Measurements from ENCODE around the gene AKR1D1.

DNA sequence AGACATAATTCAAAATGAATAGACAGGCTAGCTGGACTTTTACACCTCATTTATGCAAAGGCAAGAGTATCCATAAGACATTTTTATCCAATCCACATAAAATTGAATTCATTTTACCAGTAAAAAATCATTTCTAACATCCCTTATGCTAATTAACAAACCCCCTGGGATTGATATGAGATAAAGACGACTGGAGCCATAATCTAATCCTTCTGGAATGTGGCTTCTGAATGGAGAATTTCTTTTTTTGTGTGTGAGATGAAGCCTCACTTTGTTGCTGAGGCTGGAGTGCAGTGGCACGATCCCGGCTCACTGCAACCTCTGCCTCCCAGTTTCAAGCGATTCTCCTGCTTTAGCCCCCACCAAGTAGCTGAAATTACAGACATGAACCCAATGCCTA is 90.4 kb downstream of the AKR1D1 start:
- TF ChIP-seq, protein P1, sequence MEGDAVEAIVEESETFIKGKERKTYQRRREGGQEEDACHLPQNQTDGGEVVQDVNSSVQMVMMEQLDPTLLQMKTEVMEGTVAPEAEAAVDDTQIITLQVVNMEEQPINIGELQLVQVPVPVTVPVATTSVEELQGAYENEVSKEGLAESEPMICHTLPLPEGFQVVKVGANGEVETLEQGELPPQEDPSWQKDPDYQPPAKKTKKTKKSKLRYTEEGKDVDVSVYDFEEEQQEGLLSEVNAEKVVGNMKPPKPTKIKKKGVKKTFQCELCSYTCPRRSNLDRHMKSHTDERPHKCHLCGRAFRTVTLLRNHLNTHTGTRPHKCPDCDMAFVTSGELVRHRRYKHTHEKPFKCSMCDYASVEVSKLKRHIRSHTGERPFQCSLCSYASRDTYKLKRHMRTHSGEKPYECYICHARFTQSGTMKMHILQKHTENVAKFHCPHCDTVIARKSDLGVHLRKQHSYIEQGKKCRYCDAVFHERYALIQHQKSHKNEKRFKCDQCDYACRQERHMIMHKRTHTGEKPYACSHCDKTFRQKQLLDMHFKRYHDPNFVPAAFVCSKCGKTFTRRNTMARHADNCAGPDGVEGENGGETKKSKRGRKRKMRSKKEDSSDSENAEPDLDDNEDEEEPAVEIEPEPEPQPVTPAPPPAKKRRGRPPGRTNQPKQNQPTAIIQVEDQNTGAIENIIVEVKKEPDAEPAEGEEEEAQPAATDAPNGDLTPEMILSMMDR (tag by site-specific recombination; IDR thresholded peaks at IDR 0.05), result no peak
- TF ChIP-seq, protein P2, sequence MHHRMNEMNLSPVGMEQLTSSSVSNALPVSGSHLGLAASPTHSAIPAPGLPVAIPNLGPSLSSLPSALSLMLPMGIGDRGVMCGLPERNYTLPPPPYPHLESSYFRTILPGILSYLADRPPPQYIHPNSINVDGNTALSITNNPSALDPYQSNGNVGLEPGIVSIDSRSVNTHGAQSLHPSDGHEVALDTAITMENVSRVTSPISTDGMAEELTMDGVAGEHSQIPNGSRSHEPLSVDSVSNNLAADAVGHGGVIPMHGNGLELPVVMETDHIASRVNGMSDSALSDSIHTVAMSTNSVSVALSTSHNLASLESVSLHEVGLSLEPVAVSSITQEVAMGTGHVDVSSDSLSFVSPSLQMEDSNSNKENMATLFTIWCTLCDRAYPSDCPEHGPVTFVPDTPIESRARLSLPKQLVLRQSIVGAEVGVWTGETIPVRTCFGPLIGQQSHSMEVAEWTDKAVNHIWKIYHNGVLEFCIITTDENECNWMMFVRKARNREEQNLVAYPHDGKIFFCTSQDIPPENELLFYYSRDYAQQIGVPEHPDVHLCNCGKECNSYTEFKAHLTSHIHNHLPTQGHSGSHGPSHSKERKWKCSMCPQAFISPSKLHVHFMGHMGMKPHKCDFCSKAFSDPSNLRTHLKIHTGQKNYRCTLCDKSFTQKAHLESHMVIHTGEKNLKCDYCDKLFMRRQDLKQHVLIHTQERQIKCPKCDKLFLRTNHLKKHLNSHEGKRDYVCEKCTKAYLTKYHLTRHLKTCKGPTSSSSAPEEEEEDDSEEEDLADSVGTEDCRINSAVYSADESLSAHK (tag by site-specific recombination; IDR thresholded peaks at IDR 0.05), result no peak
- TF ChIP-seq YY1 (tag by site-specific recombination; IDR thresholded peaks at IDR 0.05) (no peak), FEZF1 (tag by site-specific recombination; IDR thresholded peaks at IDR 0.05) (no peak), ZBTB1 (tag by site-specific recombination; IDR thresholded peaks at IDR 0.05) (no peak), ZBTB17 (tag by site-specific recombination; IDR thresholded peaks at IDR 0.05) (no peak), ZNF311 (tag by site-specific recombination; IDR thresholded peaks at IDR 0.05; ENCODE audit: borderline replicate concordance) (no peak), ZNF24 (tag by site-specific recombination; IDR thresholded peaks at IDR 0.05) (no peak), ZNF510 (tag by site-specific recombination; IDR thresholded peaks at IDR 0.05; ENCODE audit: insufficient replicate concordance) (no peak)
- TF ChIP-seq, protein P3, sequence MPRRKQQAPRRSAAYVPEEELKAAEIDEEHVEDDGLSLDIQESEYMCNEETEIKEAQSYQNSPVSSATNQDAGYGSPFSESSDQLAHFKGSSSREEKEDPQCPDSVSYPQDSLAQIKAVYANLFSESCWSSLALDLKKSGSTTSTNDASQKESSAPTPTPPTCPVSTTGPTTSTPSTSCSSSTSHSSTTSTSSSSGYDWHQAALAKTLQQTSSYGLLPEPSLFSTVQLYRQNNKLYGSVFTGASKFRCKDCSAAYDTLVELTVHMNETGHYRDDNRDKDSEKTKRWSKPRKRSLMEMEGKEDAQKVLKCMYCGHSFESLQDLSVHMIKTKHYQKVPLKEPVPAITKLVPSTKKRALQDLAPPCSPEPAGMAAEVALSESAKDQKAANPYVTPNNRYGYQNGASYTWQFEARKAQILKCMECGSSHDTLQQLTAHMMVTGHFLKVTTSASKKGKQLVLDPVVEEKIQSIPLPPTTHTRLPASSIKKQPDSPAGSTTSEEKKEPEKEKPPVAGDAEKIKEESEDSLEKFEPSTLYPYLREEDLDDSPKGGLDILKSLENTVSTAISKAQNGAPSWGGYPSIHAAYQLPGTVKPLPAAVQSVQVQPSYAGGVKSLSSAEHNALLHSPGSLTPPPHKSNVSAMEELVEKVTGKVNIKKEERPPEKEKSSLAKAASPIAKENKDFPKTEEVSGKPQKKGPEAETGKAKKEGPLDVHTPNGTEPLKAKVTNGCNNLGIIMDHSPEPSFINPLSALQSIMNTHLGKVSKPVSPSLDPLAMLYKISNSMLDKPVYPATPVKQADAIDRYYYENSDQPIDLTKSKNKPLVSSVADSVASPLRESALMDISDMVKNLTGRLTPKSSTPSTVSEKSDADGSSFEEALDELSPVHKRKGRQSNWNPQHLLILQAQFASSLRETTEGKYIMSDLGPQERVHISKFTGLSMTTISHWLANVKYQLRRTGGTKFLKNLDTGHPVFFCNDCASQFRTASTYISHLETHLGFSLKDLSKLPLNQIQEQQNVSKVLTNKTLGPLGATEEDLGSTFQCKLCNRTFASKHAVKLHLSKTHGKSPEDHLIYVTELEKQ (tag by site-specific recombination; IDR thresholded peaks at IDR 0.05; ENCODE audit: borderline replicate concordance), result no peak
- TF ChIP-seq, protein P4, sequence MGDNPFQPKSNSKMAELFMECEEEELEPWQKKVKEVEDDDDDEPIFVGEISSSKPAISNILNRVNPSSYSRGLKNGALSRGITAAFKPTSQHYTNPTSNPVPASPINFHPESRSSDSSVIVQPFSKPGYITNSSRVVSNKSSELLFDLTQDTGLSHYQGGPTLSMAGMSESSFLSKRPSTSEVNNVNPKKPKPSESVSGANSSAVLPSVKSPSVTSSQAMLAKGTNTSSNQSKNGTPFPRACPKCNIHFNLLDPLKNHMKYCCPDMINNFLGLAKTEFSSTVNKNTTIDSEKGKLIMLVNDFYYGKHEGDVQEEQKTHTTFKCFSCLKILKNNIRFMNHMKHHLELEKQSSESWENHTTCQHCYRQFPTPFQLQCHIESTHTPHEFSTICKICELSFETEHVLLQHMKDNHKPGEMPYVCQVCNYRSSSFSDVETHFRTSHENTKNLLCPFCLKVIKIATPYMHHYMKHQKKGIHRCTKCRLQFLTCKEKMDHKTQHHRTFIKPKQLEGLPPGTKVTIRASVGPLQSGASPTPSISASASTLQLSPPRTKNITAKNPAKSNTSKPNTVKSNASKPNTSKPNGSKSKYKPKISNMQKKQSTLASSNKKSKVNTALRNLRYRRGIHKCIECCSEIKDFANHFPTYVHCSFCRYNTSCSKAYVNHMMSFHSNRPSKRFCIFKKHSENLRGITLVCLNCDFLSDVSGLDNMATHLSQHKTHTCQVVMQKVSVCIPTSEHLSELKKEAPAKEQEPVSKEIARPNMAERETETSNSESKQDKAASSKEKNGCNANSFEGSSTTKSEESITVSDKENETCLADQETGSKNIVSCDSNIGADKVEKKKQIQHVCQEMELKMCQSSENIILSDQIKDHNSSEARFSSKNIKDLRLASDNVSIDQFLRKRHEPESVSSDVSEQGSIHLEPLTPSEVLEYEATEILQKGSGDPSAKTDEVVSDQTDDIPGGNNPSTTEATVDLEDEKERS (tag by site-specific recombination; IDR thresholded peaks at IDR 0.05), result no peak
- TF ChIP-seq, protein P5, sequence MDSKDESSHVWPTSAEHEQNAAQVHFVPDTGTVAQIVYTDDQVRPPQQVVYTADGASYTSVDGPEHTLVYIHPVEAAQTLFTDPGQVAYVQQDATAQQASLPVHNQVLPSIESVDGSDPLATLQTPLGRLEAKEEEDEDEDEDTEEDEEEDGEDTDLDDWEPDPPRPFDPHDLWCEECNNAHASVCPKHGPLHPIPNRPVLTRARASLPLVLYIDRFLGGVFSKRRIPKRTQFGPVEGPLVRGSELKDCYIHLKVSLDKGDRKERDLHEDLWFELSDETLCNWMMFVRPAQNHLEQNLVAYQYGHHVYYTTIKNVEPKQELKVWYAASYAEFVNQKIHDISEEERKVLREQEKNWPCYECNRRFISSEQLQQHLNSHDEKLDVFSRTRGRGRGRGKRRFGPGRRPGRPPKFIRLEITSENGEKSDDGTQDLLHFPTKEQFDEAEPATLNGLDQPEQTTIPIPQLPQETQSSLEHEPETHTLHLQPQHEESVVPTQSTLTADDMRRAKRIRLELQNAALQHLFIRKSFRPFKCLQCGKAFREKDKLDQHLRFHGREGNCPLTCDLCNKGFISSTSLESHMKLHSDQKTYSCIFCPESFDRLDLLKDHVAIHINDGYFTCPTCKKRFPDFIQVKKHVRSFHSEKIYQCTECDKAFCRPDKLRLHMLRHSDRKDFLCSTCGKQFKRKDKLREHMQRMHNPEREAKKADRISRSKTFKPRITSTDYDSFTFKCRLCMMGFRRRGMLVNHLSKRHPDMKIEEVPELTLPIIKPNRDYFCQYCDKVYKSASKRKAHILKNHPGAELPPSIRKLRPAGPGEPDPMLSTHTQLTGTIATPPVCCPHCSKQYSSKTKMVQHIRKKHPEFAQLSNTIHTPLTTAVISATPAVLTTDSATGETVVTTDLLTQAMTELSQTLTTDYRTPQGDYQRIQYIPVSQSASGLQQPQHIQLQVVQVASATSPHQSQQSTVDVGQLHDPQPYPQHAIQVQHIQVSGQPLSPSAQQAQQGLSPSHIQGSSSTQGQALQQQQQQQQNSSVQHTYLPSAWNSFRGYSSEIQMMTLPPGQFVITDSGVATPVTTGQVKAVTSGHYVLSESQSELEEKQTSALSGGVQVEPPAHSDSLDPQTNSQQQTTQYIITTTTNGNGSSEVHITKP (tag by site-specific recombination; IDR thresholded peaks at IDR 0.05), result no peak

All from HEK293 (cell line).